Measurements from ENCODE around the gene BTBD18.
A peak's percentile ranks its signal among the peaks of the same experiment; 100 is the strongest.
"Not testable (repeated sequence)": the region's sequence is repeated elsewhere in the genome, so short reads cannot be mapped to it uniquely, and the experiment has no call there.

The BTBD18 gene

DNA sequence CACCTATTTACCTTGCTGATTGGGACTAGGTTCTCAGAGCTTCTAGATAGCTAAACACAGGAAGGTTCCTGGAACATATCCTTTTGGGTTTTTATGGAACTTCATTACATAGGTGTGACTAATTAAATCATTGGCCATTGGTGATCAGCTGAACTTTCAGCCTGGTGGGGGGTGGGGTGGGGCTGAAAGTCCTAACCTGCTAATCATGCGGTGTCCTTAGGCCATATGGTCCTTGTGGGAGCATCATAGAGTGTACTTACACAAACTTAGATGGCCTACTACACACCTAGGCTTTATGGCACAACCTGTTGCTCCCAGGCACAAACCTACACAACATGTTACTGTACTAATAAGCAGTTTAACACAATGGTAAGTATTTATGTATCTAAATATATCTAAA is 19.0 kb downstream of the BTBD18 start:
- no peak overlapping the region for H3K4me3 Mint-ChIP-seq
- H3K9me3 Mint-ChIP-seq = no peaks in the 10 kb centered on the region
- H3K27me3 Mint-ChIP-seq (ENCODE audit: low read depth) = no peaks in the 10 kb centered on the region
- DNase-seq (ENCODE audit: low spot score) = no peak
- peaks cover 17% of the 10 kb centered on the region for H3K36me3 Mint-ChIP-seq (ENCODE audit: low read depth)
- no peak overlapping the region for H3K27ac Mint-ChIP-seq
- peaks cover 18% of the 10 kb centered on the region for H3K4me1 Mint-ChIP-seq (ENCODE audit: low read depth)

- DNase-seq (ENCODE audit: low spot score) = no peak
- Mint-ChIP-seq H3K27ac (no peak overlapping the region), H3K36me3 (ENCODE audit: low read depth) (peaks cover 5% of the 10 kb centered on the region), H3K4me1 (ENCODE audit: low read depth) (peaks cover 8% of the 10 kb centered on the region), H3K4me3 (no peak overlapping the region), H3K9me3 (no peaks in the 10 kb centered on the region), H3K27me3 (ENCODE audit: low read depth) (no peaks in the 10 kb centered on the region)
Measured at GRCh38 chr11:57729479-57729878, 22.1 kb downstream of the BTBD18 start.

GRCh38 chr11:57728829-57729228 is 22.8 kb downstream of the BTBD18 start:
- no peak for DNase-seq (ENCODE audit: low spot score)
- H3K36me3 Mint-ChIP-seq (ENCODE audit: low read depth) = peaks cover 1% of the 10 kb centered on the region
- peaks cover 8% of the 10 kb centered on the region for H3K4me1 Mint-ChIP-seq (ENCODE audit: low read depth)
- H3K27me3 Mint-ChIP-seq (ENCODE audit: low read depth) = no peaks in the 10 kb centered on the region
- H3K27ac Mint-ChIP-seq = peak overlapping the region; percentile 28
- no peaks in the 10 kb centered on the region for H3K9me3 Mint-ChIP-seq
- no peak overlapping the region for H3K4me3 Mint-ChIP-seq

- no peak for DNase-seq (ENCODE audit: low spot score)
- H3K27me3 Mint-ChIP-seq (ENCODE audit: low read depth) = no peaks in the 10 kb centered on the region
- peaks cover 1% of the 10 kb centered on the region for H3K36me3 Mint-ChIP-seq (ENCODE audit: low read depth)
- no peak overlapping the region for H3K4me3 Mint-ChIP-seq
- peaks cover 8% of the 10 kb centered on the region for H3K4me1 Mint-ChIP-seq (ENCODE audit: low read depth)
- H3K27ac Mint-ChIP-seq = no peak overlapping the region
- no peaks in the 10 kb centered on the region for H3K9me3 Mint-ChIP-seq
Measured at GRCh38 chr11:57727185-57727584, 24.4 kb downstream of the BTBD18 start.

GRCh38 chr11:57716726-57717125 is 34.9 kb downstream of the BTBD18 start:
- Mint-ChIP-seq H3K36me3 (ENCODE audit: low read depth) (peaks cover 20% of the 10 kb centered on the region), H3K4me1 (ENCODE audit: low read depth) (peaks cover 14% of the 10 kb centered on the region)
- not testable (repeated sequence) for H3K27ac Mint-ChIP-seq; H3K9me3 Mint-ChIP-seq; H3K27me3 Mint-ChIP-seq (ENCODE audit: low read depth); H3K4me3 Mint-ChIP-seq; DNase-seq (ENCODE audit: low spot score)

DNA sequence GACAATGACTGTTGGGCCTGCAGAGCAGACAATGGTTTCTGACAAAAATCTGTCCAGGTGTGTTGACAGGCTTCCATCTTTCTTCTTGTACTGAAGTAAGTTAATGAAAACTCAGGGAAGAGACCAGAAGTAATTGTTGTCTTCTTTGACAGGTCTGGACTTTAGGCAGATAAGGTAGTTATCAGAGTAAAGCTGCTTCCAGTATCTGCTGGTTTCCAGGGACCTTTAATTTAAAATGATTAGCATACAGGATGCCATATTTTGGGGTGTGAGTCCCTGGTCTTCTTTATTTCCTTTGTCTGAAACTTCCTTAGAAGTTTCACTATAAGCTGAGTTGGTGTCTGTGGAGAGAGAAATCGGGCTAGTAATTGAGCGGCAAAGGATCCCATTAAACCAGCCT is 37.8 kb downstream of the BTBD18 start:
- H3K27ac Mint-ChIP-seq = peak overlapping the region; percentile 98
- H3K4me1 Mint-ChIP-seq (ENCODE audit: low read depth) = peaks cover 30% of the 10 kb centered on the region

GRCh38 chr11:57712256-57713150 is 39.1 kb downstream of the BTBD18 start, which contains the start of gene TMX2:
TSS of gene TMX2 (plus strand) at chr11:57712593. CDS start at chr11:57712619, 26 bp downstream.
- no peaks in the 10 kb centered on the region for H3K9me3 Mint-ChIP-seq
- peaks cover 19% of the 10 kb centered on the region for H3K36me3 Mint-ChIP-seq (ENCODE audit: low read depth)
- peak; percentile 91 for DNase-seq (ENCODE audit: low spot score)
- H3K4me3 Mint-ChIP-seq = peak within 1 kb of the TSS; percentile 98
- H3K27ac Mint-ChIP-seq = peak within 1 kb of the TSS; percentile 98
- H3K4me1 Mint-ChIP-seq (ENCODE audit: low read depth) = peaks cover 35% of the 10 kb centered on the region
- H3K27me3 Mint-ChIP-seq (ENCODE audit: low read depth) = no peaks in the 10 kb centered on the region

More for the DNA sequence above, 37.8 kb downstream of the BTBD18 start:
- no peak for DNase-seq (ENCODE audit: low spot score)
- Mint-ChIP-seq H3K4me3 (peak overlapping the region; percentile 98), H3K27me3 (ENCODE audit: low read depth) (no peaks in the 10 kb centered on the region), H3K36me3 (ENCODE audit: low read depth) (peaks cover 16% of the 10 kb centered on the region), H3K9me3 (no peaks in the 10 kb centered on the region)

DNA sequence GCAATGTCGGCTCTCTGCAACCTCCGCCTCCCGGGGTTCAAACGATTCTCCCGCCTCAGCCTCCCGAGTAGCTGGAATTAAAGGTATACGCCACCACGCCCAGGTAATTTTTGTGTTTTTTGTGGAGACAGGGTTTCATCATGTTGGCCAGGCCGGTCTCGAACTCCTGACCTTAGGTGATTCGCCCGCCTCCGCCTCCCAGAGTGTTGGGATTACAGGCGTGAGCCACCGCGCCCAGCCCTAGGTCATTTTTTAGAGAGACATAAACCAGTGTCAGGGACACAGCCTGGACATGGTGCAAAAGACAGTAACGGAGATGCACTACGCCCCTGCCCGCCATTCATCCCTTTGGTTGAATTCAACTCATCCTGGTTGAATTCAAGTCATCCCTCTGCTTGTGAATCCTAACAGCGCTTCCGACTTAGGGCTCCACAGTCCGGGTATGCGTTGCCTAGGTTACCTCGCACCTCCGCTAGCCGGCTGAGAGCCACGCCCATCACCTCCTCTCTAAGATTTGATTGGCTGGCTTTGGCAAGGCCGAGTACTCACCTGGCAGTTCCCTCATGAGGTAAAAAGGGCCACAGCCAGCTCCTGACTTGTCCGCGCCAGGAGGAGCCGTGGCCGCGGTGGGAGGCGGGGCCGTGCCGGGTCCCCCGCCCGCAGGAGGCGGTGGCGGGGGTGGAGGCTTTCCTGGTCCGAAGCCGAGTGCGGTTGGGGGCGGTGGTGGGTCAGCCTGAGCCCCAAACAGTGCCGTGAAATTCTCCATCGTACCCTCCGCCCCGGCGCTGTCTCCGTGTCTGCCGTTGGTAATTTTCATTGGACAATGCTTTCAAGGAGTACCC is 40.0 kb downstream of the BTBD18 start, which contains the start of gene MED19:
Gene MED19, minus strand, starts transcription at position 802 of the 842 bp plus-strand sequence. Its CDS starts 36 bp downstream, at position 766.
- Mint-ChIP-seq H3K4me3 (peak within 1 kb of the TSS; percentile 98), H3K4me1 (ENCODE audit: low read depth) (peaks cover 35% of the 10 kb centered on the region), H3K9me3 (no peaks in the 10 kb centered on the region), H3K36me3 (ENCODE audit: low read depth) (peaks cover 19% of the 10 kb centered on the region), H3K27me3 (ENCODE audit: low read depth) (no peaks in the 10 kb centered on the region), H3K27ac (peak within 1 kb of the TSS; percentile 98)
- DNase-seq (ENCODE audit: low spot score) = peak; percentile 73

GRCh38 chr11:57709802-57710367 is 41.7 kb downstream of the BTBD18 start:
- H3K27ac Mint-ChIP-seq = peak overlapping the region; percentile 68
- DNase-seq (ENCODE audit: low spot score) = no peak

DNA sequence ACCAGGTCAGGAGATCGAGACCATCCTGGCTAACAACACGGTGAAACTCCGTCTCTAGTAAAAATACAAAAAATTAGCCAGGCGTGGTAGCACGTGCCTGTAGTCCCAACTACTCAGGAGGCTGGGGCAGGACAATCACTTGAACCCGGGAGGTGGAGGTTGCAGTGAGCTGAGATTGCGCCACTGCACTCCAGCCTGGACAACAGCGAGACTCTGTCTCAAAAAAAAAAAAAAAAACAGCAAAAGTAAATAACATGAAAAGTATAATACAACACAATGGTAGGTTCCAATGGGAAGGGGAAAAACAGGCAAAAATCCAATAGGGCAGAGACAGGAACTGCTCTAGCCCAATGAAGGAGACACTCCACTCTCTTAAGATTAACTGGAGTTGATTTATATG is 46.2 kb downstream of the BTBD18 start:
- H3K4me1 Mint-ChIP-seq (ENCODE audit: low read depth) = peaks cover 11% of the 10 kb centered on the region
- not testable (repeated sequence) for H3K4me3 Mint-ChIP-seq; H3K27ac Mint-ChIP-seq; DNase-seq (ENCODE audit: low spot score); H3K9me3 Mint-ChIP-seq; H3K27me3 Mint-ChIP-seq (ENCODE audit: low read depth)
- H3K36me3 Mint-ChIP-seq (ENCODE audit: low read depth) = peaks cover 32% of the 10 kb centered on the region

More at GRCh38 chr11:57709802-57710367, 41.7 kb downstream of the BTBD18 start:
- Mint-ChIP-seq H3K27me3 (ENCODE audit: low read depth) (no peaks in the 10 kb centered on the region), H3K9me3 (no peaks in the 10 kb centered on the region), H3K4me1 (ENCODE audit: low read depth) (peaks cover 35% of the 10 kb centered on the region), H3K4me3 (peak overlapping the region; percentile 14), H3K36me3 (ENCODE audit: low read depth) (peaks cover 18% of the 10 kb centered on the region)

- Mint-ChIP-seq H3K4me1 (ENCODE audit: low read depth) (peaks cover 8% of the 10 kb centered on the region), H3K27ac (no peak overlapping the region), H3K27me3 (ENCODE audit: low read depth) (no peaks in the 10 kb centered on the region), H3K4me3 (no peak overlapping the region), H3K9me3 (no peaks in the 10 kb centered on the region), H3K36me3 (ENCODE audit: low read depth) (peaks cover 34% of the 10 kb centered on the region)
- DNase-seq (ENCODE audit: low spot score) = no peak
Measured at GRCh38 chr11:57704932-57705331, 46.7 kb downstream of the BTBD18 start.

- Mint-ChIP-seq H3K27ac (no peak overlapping the region), H3K4me3 (no peak overlapping the region), H3K27me3 (ENCODE audit: low read depth) (no peaks in the 10 kb centered on the region), H3K36me3 (ENCODE audit: low read depth) (peaks cover 47% of the 10 kb centered on the region), H3K9me3 (no peaks in the 10 kb centered on the region), H3K4me1 (ENCODE audit: low read depth) (peaks cover 2% of the 10 kb centered on the region)
- DNase-seq (ENCODE audit: low spot score) = no peak
Measured at GRCh38 chr11:57703341-57703740, 48.3 kb downstream of the BTBD18 start.

DNA sequence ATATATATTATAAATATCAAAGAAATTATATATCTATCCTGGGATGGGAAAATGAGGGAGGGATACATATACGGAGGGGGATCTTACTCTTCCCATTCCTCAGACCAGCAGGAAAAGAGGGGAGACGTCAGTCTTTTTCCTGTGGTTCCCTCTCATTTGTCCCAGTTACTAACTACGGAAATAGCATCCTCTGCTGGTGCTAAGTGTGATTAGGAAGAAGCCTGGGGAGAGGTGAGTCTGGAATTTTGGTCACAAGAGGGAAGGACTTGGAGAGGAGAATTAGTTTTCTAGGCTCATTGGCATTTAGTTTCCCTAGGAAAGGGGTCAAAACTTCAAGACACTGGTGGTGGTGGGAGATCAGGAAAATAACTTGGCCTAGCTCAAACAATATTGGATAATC is 51.2 kb downstream of the BTBD18 start:
- Mint-ChIP-seq H3K27ac (no peak overlapping the region), H3K27me3 (ENCODE audit: low read depth) (no peaks in the 10 kb centered on the region), H3K4me3 (no peak overlapping the region), H3K4me1 (ENCODE audit: low read depth) (no peaks in the 10 kb centered on the region), H3K9me3 (no peaks in the 10 kb centered on the region), H3K36me3 (ENCODE audit: low read depth) (peaks cover 57% of the 10 kb centered on the region)
- DNase-seq (ENCODE audit: low spot score) = no peak

Data from T-helper 2 cell treated with Interferon-gamma antibody and Interleukin-4, amounts not matched to agents 5 μg/mL and 100 μg/mL, for 36 hours (primary cell).